Stimulated activated CD4-positive, alpha-beta T cell treated with anti-CD3 and anti-CD28 coated beads, Interleukin-4, amount 100 ng/mL, for 4 hours (primary cell): ENCODE results near the gene FANCB.

Source experiments
- DNase-seq, 2 experiments: peaks; one replicate each; pipeline ENCODE4 v3.0.0-alpha.2; 2020

The FANCB gene

GRCh38 chrX:14872851-14873675 lies at the start of gene FANCB, which contains the start of gene MOSPD2:
Gene FANCB (minus strand): TSS chrX:14873069. CDS start chrX:14865510, 7,559 bp downstream.
Gene MOSPD2 (plus strand): TSS chrX:14873421. CDS start chrX:14873529, 108 bp downstream.
- peak; percentile 87 to 95 for DNase-seq

- DNase-seq = no peak
These were observed 49.6 kb upstream of the FANCB start for GRCh38 chrX:14922437-14922836.

- no peak for DNase-seq
These were observed 47.3 kb upstream of the FANCB start for GRCh38 chrX:14920196-14920595.

GRCh38 chrX:14919407-14919806 lies 46.5 kb upstream of the FANCB start:
- no peak for DNase-seq

- no peak for DNase-seq
These were observed 43.3 kb upstream of the FANCB start for GRCh38 chrX:14916017-14916674.

- no peak for DNase-seq
These were observed 42.7 kb upstream of the FANCB start for GRCh38 chrX:14915596-14915995.

- no peak for DNase-seq
These were observed 40.4 kb upstream of the FANCB start for GRCh38 chrX:14913241-14913640.

- DNase-seq = no peak
These were observed 31.0 kb upstream of the FANCB start for GRCh38 chrX:14903891-14904290.

- DNase-seq = no peak
These were observed 29.7 kb upstream of the FANCB start for GRCh38 chrX:14902537-14902936.

- DNase-seq = no peak
These were observed 26.7 kb upstream of the FANCB start for GRCh38 chrX:14899607-14900006.

- no peak for DNase-seq
These were observed 24.2 kb upstream of the FANCB start for GRCh38 chrX:14897042-14897441.

- no peak for DNase-seq
These were observed 23.4 kb upstream of the FANCB start for GRCh38 chrX:14896273-14896672.

- no peak for DNase-seq
These were observed 13.4 kb upstream of the FANCB start for GRCh38 chrX:14886252-14886651.

GRCh38 chrX:14884714-14885113 lies 11.8 kb upstream of the FANCB start:
- no peak for DNase-seq

- DNase-seq = no peak
These were observed 11.0 kb upstream of the FANCB start for GRCh38 chrX:14883826-14884225.

GRCh38 chrX:14875624-14876023 lies 2.8 kb upstream of the FANCB start:
- DNase-seq = no peak

GRCh38 chrX:14873676-14874049 lies 794 bp upstream of the FANCB start:
- no peak for DNase-seq

GRCh38 chrX:14872355-14872754 lies 514 bp downstream of the FANCB start:
- DNase-seq = no peak

GRCh38 chrX:14871767-14872166 lies 1.1 kb downstream of the FANCB start:
- no peak for DNase-seq

GRCh38 chrX:14865201-14865600 lies 7.7 kb downstream of the FANCB start:
- DNase-seq = no peak

- DNase-seq = no peak
These were observed 8.2 kb downstream of the FANCB start for GRCh38 chrX:14864631-14865030.

GRCh38 chrX:14851526-14851925 lies 21.3 kb downstream of the FANCB start:
- no peak for DNase-seq

GRCh38 chrX:14843666-14844065 lies 29.2 kb downstream of the FANCB start:
- no peak for DNase-seq

- DNase-seq = no peak
These were observed 35.7 kb downstream of the FANCB start for GRCh38 chrX:14837155-14837554.
